GM12878 (cell line): Measurements from ENCODE around the gene C20orf144. TPM values are rescaled to one million over a fixed set of nuclear protein-coding genes. Genes with fewer than 3 reads are reported as not detected.

Experiments used
- ATAC-seq: fragments of 200-7000 bp; cut with Tn5 transposase; 3 replicates; pipeline ENCODE4 v1.9.1; 2020; ENCODE audit warnings: mild to moderate bottlenecking, moderate library complexity
- BruUV-seq: library from RNA; stranded (reverse); fragments of 400-500 nt; replicated peaks from 2 replicates; lab custom pipeline; 2021; lab: Mats Ljungman, UMichigan
- CTCF ChIA-PET: fragments of 300-600 bp; sonication (Branson Sonifier 250); formaldehyde crosslinking; extraction: SDS; loops from one replicate; lab custom pipeline; 2021; ENCODE audit warnings: inconsistent platforms; lab: Yijun Ruan, JAX
- POLR2A ChIA-PET: fragments of 350-600 bp; formaldehyde crosslinking; extraction: SDS; loops from one replicate; lab custom pipeline; 2021; ENCODE audit warnings: inconsistent platforms; lab: Charles Lee
- RAD21 ChIA-PET: fragments of 300-600 bp; sonication (Branson Sonifier 250); formaldehyde crosslinking; loops from one replicate; lab custom pipeline; 2023; ENCODE audit warnings: antibody characterized with exemption; ENCODE audit not compliant: unreplicated experiment; lab: Charles Lee
- SMC1A ChIA-PET: fragments of 300-600 bp; sonication (Branson Sonifier 250); formaldehyde crosslinking; loops from one replicate; lab custom pipeline; 2023; ENCODE audit not compliant: unreplicated experiment, uncharacterized antibody; lab: Charles Lee
- DNase-seq: peaks from one replicate; pipeline ENCODE4 v3.0.0-alpha.2; 2011; ENCODE audit warnings: low read depth, low spot score
- FAIRE-seq: peaks from 3 replicates; lab custom pipeline; 2011; peaks lifted over from hg19 to GRCh38; lab: Jason Lieb, UNC
- H2AFZ ChIP-seq: 2 replicates; pipeline ENCODE4 v1.6.0; 2011; ENCODE audit warnings: low read depth, low read length, control low read depth; ENCODE audit not compliant: control insufficient read depth
- H3K27ac ChIP-seq: 2 replicates; pipeline ENCODE4 v1.5.1; 2011; ENCODE audit warnings: control low read depth; ENCODE audit not compliant: control insufficient read depth, insufficient read depth
- H3K27me3 ChIP-seq, 2 experiments: replicated peaks in 1 of 2; 2 replicates each; pipeline versions ENCODE4 v1.6.0 to v1.6.1; 2011; ENCODE audit warnings: low read length in 1 of 2; ENCODE audit not compliant: control insufficient read depth in 2 of 2, insufficient read depth in 2 of 2
- H3K36me3 ChIP-seq, 2 experiments: 2 replicates each; pipeline ENCODE4 v1.5.1; 2011; ENCODE audit warnings: low read length in 1 of 2; ENCODE audit not compliant: control insufficient read depth in 2 of 2, insufficient read depth in 2 of 2
- H3K4me1 ChIP-seq: 2 replicates; pipeline ENCODE4 v1.6.1; 2011; ENCODE audit warnings: mild to moderate bottlenecking, low read length, moderate library complexity, mixed read lengths; ENCODE audit not compliant: control insufficient read depth, insufficient read depth
- H3K4me2 ChIP-seq: 2 replicates; pipeline ENCODE4 v1.6.0; 2011; ENCODE audit warnings: control low read depth; ENCODE audit not compliant: control insufficient read depth, insufficient read depth
- H3K4me3 ChIP-seq: fragments of 200-600 bp; sonication (generic); 2 replicates; pipeline ENCODE4 v1.5.1; 2016
- H3K79me2 ChIP-seq: 2 replicates; pipeline ENCODE4 v1.6.0; 2011; ENCODE audit warnings: low read length; ENCODE audit not compliant: control insufficient read depth, insufficient read depth
- H3K9ac ChIP-seq: 2 replicates; pipeline ENCODE4 v1.8.0; 2011; ENCODE audit warnings: low read length, control low read depth, mixed read lengths; ENCODE audit not compliant: control insufficient read depth, insufficient read depth
- H3K9me3 ChIP-seq: replicated peaks from 3 replicates; pipeline ENCODE4 v1.5.1; 2011; ENCODE audit warnings: mild to moderate bottlenecking, low read length; ENCODE audit not compliant: control insufficient read depth, insufficient read depth
- H4K20me1 ChIP-seq: 2 replicates; pipeline ENCODE4 v1.6.0; 2011; ENCODE audit not compliant: control insufficient read depth, insufficient read depth
- CBFB ChIP-seq: IDR thresholded peaks from 2 replicates; pipeline ENCODE4 v1.6.1; 2016; ENCODE audit warnings: antibody characterized with exemption, low read depth
- IKZF1 ChIP-seq: fragments of 450-650 bp; conservative IDR thresholded peaks from 2 replicates; pipeline ENCODE4 v1.6.1; 2017; ENCODE audit warnings: antibody characterized with exemption, mild to moderate bottlenecking
- MTA3 ChIP-seq: IDR thresholded peaks from 2 replicates; pipeline ENCODE4 v1.6.1; 2012; ENCODE audit warnings: low read length, inconsistent platforms, borderline replicate concordance
- NFYB ChIP-seq: IDR thresholded peaks from 2 replicates; pipeline ENCODE4 v1.6.1; 2011; ENCODE audit warnings: low read depth, mild to moderate bottlenecking, low read length, improper control_type of control experiment, moderate library complexity; ENCODE audit not compliant: insufficient read depth
- POLR2AphosphoS5 ChIP-seq: IDR thresholded peaks from 2 replicates; pipeline ENCODE4 v1.6.1; 2011; ENCODE audit warnings: mild to moderate bottlenecking, low read length, inconsistent platforms
- RCOR1 ChIP-seq: conservative IDR thresholded peaks from 2 replicates; pipeline ENCODE4 v1.6.1; 2012; ENCODE audit warnings: low read depth, low read length, improper control_type of control experiment
- SRF ChIP-seq, 2 experiments: IDR thresholded peaks; 2 replicates each; pipeline ENCODE4 v1.6.1; 2011; ENCODE audit warnings: low read depth in 2 of 2, low read length in 2 of 2, mild to moderate bottlenecking in 1 of 2, moderate library complexity in 1 of 2
- TCF12 ChIP-seq: IDR thresholded peaks from 2 replicates; pipeline ENCODE4 v1.6.1; 2011; ENCODE audit warnings: low read depth, mild to moderate bottlenecking, low read length
- ZNF24 ChIP-seq: fragments of 450-650 bp; IDR thresholded peaks from 2 replicates; pipeline ENCODE4 v1.6.1; 2017; ENCODE audit warnings: antibody characterized with exemption, mild to moderate bottlenecking
- WGBS: methylation state at CpG from one replicate; pipeline ENCODE4 v1.1.6; 2016; ENCODE audit warnings: low lambda C conversion rate; ENCODE audit not compliant: insufficient replicate concordance, insufficient coverage; ENCODE audit errors: missing lambda C conversion rate; 5-methylcytosine and 5-hydroxymethylcytosine counted together
- in situ Hi-C: fragments of 300-500 bp; cut with MboI; formaldehyde crosslinking; loops from 9 replicates; pipeline ENCODE4 v1.14.3; 2018; ENCODE audit warnings: mixed read lengths
- intact Hi-C: fragments of 100-400 bp; cut with micrococcal nuclease; formaldehyde crosslinking; loops from one replicate; pipeline ENCODE4 v1.14.2; 2022; ENCODE audit not compliant: unreplicated experiment
- polyA plus RNA-seq, 11 experiments: library from polyadenylated mRNA; depleted of rRNA in 4 of 11; unstranded in 6 of 11; stranded (reverse) in 5 of 11; fragments of >200 nt; fragmentation: Nextera tagmentation in 4 of 11; fragmentation: Illumina TruSeq in 1 of 11; extraction: Ambion mirVana in 4 of 11; extraction: Trizol in 1 of 11; gene quantifications; 1 replicate in 1 of 11; 2 replicates in 10 of 11; pipeline versions ENCODE4 v1.2.1 to v1.2.3, GENCODE V29; 2011 to 2016; ENCODE audit warnings: inconsistent platforms in 2 of 11, missing spikeins in 2 of 11, low read depth in 1 of 11
- total RNA-seq, 4 experiments: library from RNA; depleted of rRNA in 3 of 4; stranded (reverse); fragments of >200 nt in 3 of 4; fragmentation: Illumina TruSeq in 1 of 4; extraction: Trizol in 1 of 4; gene quantifications; 2 replicates each; pipeline versions ENCODE4 v1.2.1 to v1.2.3, GENCODE V29; 2013 to 2021
- TF ChIP-seq, protein P1 (sequence below): IDR thresholded peaks from 2 replicates; pipeline ENCODE4 v1.6.1; 2011; ENCODE audit warnings: borderline replicate concordance, low read depth, mild to moderate bottlenecking, moderate library complexity, mixed read lengths, low read length; ENCODE audit not compliant: insufficient read depth; ENCODE audit errors: extremely low read length
- TF ChIP-seq, protein P2 (sequence below): fragments of 450-650 bp; IDR thresholded peaks from 2 replicates; pipeline ENCODE4 v1.6.1; 2017; ENCODE audit warnings: antibody characterized with exemption, mild to moderate bottlenecking, moderate library complexity
- TF ChIP-seq, protein P3 (sequence below): fragments of 450-650 bp; formaldehyde crosslinking; IDR thresholded peaks from 2 replicates; pipeline ENCODE4 v1.4.0; 2020; ENCODE audit warnings: mild to moderate bottlenecking, moderate library complexity

C20orf144 gene
- total and polyA plus RNA-seq, 10 of the 15 experiments (the other 5 are each of a cell fraction or from before 2014, with no cell fraction given), result 0.04 to 0.62 (median 0.23) TPM; not detected in 2

DNA sequence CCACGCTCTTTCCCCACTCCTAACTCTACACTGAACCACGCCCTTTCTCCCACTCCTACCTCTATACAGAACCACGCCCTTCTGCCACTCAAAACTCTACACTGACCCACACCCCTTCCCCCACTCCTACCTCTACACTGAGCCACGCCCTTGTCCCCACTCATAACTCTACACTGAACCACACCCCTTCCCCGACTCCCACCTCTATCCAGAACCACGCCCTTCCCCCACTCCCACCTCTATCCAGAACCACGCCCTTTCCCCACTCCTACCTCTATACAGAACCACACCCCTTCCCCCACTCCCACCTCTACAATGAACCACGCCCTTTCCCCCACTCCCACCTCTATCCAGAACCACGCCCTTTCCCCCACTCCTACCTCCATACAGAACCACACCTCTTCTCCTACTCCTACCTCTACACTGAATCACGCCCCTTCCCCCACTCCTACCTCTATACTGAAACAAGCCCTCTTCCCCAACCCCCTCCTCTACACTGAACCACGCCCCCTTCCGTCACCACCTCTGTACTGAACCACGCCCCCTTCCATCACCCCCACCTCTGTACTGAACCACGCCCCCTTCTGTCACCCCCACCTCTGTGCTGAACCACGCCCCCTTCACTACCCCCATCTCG, 47.9 kb downstream of the C20orf144 start:
- SMC1A ChIA-PET, result no interaction called here
- no peaks in the 10 kb centered on the region for H3K9me3 ChIP-seq
- ATAC-seq (no peak), DNase-seq (no peak), FAIRE-seq (no peak)
- POLR2A ChIA-PET, result no interaction called here
- RAD21 ChIA-PET, result no interaction called here
- BruUV-seq, result no TSS peak
- CTCF ChIA-PET, result no interaction called here
- no peak overlapping the region for H3K4me3 ChIP-seq
- TF ChIP-seq RCOR1 (no peak), POLR2AphosphoS5 (no peak), ZNF24 (no peak), MTA3 (no peak), TCF12 (no peak), SRF (IDR thresholded peaks at IDR 0.05; ENCODE audit: low read depth in 2 of 2, low read length in 2 of 2) (no peak), IKZF1 (no peak), NFYB (no peak), CBFB (no peak)
- TF ChIP-seq, protein P1, sequence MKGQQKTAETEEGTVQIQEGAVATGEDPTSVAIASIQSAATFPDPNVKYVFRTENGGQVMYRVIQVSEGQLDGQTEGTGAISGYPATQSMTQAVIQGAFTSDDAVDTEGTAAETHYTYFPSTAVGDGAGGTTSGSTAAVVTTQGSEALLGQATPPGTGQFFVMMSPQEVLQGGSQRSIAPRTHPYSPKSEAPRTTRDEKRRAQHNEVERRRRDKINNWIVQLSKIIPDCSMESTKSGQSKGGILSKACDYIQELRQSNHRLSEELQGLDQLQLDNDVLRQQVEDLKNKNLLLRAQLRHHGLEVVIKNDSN, result no peak
- TF ChIP-seq, protein P2, sequence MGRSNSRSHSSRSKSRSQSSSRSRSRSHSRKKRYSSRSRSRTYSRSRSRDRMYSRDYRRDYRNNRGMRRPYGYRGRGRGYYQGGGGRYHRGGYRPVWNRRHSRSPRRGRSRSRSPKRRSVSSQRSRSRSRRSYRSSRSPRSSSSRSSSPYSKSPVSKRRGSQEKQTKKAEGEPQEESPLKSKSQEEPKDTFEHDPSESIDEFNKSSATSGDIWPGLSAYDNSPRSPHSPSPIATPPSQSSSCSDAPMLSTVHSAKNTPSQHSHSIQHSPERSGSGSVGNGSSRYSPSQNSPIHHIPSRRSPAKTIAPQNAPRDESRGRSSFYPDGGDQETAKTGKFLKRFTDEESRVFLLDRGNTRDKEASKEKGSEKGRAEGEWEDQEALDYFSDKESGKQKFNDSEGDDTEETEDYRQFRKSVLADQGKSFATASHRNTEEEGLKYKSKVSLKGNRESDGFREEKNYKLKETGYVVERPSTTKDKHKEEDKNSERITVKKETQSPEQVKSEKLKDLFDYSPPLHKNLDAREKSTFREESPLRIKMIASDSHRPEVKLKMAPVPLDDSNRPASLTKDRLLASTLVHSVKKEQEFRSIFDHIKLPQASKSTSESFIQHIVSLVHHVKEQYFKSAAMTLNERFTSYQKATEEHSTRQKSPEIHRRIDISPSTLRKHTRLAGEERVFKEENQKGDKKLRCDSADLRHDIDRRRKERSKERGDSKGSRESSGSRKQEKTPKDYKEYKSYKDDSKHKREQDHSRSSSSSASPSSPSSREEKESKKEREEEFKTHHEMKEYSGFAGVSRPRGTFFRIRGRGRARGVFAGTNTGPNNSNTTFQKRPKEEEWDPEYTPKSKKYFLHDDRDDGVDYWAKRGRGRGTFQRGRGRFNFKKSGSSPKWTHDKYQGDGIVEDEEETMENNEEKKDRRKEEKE, result no peak
- TF ChIP-seq, protein P3, sequence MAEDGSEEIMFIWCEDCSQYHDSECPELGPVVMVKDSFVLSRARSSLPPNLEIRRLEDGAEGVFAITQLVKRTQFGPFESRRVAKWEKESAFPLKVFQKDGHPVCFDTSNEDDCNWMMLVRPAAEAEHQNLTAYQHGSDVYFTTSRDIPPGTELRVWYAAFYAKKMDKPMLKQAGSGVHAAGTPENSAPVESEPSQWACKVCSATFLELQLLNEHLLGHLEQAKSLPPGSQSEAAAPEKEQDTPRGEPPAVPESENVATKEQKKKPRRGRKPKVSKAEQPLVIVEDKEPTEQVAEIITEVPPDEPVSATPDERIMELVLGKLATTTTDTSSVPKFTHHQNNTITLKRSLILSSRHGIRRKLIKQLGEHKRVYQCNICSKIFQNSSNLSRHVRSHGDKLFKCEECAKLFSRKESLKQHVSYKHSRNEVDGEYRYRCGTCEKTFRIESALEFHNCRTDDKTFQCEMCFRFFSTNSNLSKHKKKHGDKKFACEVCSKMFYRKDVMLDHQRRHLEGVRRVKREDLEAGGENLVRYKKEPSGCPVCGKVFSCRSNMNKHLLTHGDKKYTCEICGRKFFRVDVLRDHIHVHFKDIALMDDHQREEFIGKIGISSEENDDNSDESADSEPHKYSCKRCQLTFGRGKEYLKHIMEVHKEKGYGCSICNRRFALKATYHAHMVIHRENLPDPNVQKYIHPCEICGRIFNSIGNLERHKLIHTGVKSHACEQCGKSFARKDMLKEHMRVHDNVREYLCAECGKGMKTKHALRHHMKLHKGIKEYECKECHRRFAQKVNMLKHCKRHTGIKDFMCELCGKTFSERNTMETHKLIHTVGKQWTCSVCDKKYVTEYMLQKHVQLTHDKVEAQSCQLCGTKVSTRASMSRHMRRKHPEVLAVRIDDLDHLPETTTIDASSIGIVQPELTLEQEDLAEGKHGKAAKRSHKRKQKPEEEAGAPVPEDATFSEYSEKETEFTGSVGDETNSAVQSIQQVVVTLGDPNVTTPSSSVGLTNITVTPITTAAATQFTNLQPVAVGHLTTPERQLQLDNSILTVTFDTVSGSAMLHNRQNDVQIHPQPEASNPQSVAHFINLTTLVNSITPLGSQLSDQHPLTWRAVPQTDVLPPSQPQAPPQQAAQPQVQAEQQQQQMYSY (CRISPR knock-in tag), result no peak
- no peak overlapping the region for H3K27ac ChIP-seq
- H3K27me3 ChIP-seq, result no peaks in the 10 kb centered on the region
- intact Hi-C loops (no loop called here), in situ Hi-C loops (no loop called here)
- 0 out of 4 replicates have a peak, but pooled peaks cover 0 to 2% of the 10 kb centered on the region in 2 experiments for H3K36me3 ChIP-seq
- no peaks in the 10 kb centered on the region for H3K79me2 ChIP-seq
- WGBS, result 66% methylated on average over 15 of the region's 16 CpGs
- H3K4me1 ChIP-seq, result no peaks in the 10 kb centered on the region
- no peak overlapping the region for H3K9ac ChIP-seq
- H2AFZ ChIP-seq, result no peak overlapping the region
- H3K4me2 ChIP-seq, result no peak overlapping the region
- H4K20me1 ChIP-seq, result no peaks in the 10 kb centered on the region
